AG09319 (cell line): ENCODE results near the gene CDC42SE2.

ENCODE experiments used
- DNase-seq: peaks from one replicate; pipeline ENCODE4 v3.0.0-alpha.2; 2010; ENCODE audit warnings: low read depth; ENCODE audit errors: extremely low read depth
- CTCF ChIP-seq: IDR thresholded peaks from 2 replicates; pipeline ENCODE4 v1.5.1; 2011; ENCODE audit warnings: low read depth, mild to moderate bottlenecking, inconsistent platforms, low read length, moderate library complexity

Gene CDC42SE2

GRCh38 chr5:131384616-131385214 lies 120.9 kb downstream of the CDC42SE2 start:
- DNase-seq = no peak
- TF ChIP-seq CTCF = no peak

- no peak for TF ChIP-seq CTCF
- no peak for DNase-seq
Observed at GRCh38 chr5:131386124-131386523, 122.3 kb downstream of the CDC42SE2 start.

GRCh38 chr5:131386779-131387178 lies 122.9 kb downstream of the CDC42SE2 start:
- TF ChIP-seq CTCF = no peak
- DNase-seq = no peak

- DNase-seq = no peak
- TF ChIP-seq CTCF = no peak
Observed at GRCh38 chr5:131387255-131387654, 123.4 kb downstream of the CDC42SE2 start.

GRCh38 chr5:131389096-131389868 lies 125.4 kb downstream of the CDC42SE2 start:
- no peak for TF ChIP-seq CTCF
- DNase-seq = no peak

GRCh38 chr5:131389869-131390265 lies 126.0 kb downstream of the CDC42SE2 start:
- DNase-seq = no peak
- no peak for TF ChIP-seq CTCF

GRCh38 chr5:131392466-131393095 lies 128.7 kb downstream of the CDC42SE2 start:
- DNase-seq = no peak

More at GRCh38 chr5:131392466-131393095, 128.7 kb downstream of the CDC42SE2 start:
- TF ChIP-seq CTCF = no peak
